ENCODE results near the gene DOCK7.

DNA sequence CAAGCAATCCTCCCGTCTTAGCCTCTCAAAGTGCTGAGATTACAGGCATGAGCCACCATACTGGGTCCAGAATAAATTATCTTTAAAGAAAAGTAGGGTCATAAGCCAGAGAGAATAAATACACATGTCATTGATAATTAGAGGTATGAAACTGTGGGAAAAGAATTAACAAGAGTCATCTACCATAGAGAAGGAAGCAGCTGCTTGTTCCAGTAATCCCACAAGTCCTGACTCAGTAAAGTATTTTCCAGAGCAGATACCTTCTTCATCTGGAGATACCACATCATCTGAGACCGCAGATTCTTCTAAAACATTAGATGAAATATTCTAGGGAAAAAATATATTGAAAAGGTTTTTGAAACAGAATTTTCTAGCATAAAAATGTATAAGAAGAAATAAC, 195.7 kb downstream of the DOCK7 start:
- no peak for TF ChIP-seq POLR2AphosphoS5 (IDR thresholded peaks at IDR 0.05; ENCODE audit: low read depth, low read length)
- no peak for TF ChIP-seq EP300 (IDR thresholded peaks at IDR 0.05; ENCODE audit: borderline replicate concordance in 1 of 2, low read depth in 2 of 2, low read length in 2 of 2)
- TF ChIP-seq TAF1 (IDR thresholded peaks at IDR 0.05; ENCODE audit: low read depth, low read length): no peak
- no peak for TF ChIP-seq CHD2 (IDR thresholded peaks at IDR 0.05; ENCODE audit: low read length)
- TF ChIP-seq SP1 (IDR thresholded peaks at IDR 0.05; ENCODE audit: low read depth, low read length): no peak
- TF ChIP-seq YY1 (IDR thresholded peaks at IDR 0.05; ENCODE audit: low read depth, low read length): no peak
- TF ChIP-seq, protein P1, sequence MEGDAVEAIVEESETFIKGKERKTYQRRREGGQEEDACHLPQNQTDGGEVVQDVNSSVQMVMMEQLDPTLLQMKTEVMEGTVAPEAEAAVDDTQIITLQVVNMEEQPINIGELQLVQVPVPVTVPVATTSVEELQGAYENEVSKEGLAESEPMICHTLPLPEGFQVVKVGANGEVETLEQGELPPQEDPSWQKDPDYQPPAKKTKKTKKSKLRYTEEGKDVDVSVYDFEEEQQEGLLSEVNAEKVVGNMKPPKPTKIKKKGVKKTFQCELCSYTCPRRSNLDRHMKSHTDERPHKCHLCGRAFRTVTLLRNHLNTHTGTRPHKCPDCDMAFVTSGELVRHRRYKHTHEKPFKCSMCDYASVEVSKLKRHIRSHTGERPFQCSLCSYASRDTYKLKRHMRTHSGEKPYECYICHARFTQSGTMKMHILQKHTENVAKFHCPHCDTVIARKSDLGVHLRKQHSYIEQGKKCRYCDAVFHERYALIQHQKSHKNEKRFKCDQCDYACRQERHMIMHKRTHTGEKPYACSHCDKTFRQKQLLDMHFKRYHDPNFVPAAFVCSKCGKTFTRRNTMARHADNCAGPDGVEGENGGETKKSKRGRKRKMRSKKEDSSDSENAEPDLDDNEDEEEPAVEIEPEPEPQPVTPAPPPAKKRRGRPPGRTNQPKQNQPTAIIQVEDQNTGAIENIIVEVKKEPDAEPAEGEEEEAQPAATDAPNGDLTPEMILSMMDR (IDR thresholded peaks at IDR 0.05; ENCODE audit: control extremely low read depth in 1 of 3, insufficient read depth in 1 of 3, low read depth in 1 of 3, low read length in 3 of 3): no peak
- TF ChIP-seq SRF (IDR thresholded peaks at IDR 0.05; ENCODE audit: low read depth, low read length): no peak
- TF ChIP-seq CREB1 (IDR thresholded peaks at IDR 0.05): no peak
- TF ChIP-seq, protein P2, sequence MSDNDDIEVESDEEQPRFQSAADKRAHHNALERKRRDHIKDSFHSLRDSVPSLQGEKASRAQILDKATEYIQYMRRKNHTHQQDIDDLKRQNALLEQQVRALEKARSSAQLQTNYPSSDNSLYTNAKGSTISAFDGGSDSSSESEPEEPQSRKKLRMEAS (IDR thresholded peaks at IDR 0.05): no peak
- TF ChIP-seq RNF2 (IDR thresholded peaks at IDR 0.05; ENCODE audit: borderline replicate concordance, low read depth, low read length, missing control alignments, poor library complexity, severe bottlenecking): no peak
- no peak for TF ChIP-seq BRCA1 (IDR thresholded peaks at IDR 0.05; ENCODE audit: low read depth, low read length)
- TF ChIP-seq RBBP5 (IDR thresholded peaks at IDR 0.05; ENCODE audit: borderline replicate concordance, low read depth, low read length): no peak

Data from H1 (cell line).